A549 (cell line): ENCODE data around the gene DCAF8.

ENCODE experiments used
- CTCF ChIP-seq: fragments of >200 bp; sonication (Bioruptor Twin); formaldehyde crosslinking; IDR thresholded peaks from 3 replicates; pipeline ENCODE4 v1.5.1; 2016
- MAX ChIP-seq: IDR thresholded peaks from 2 replicates; pipeline ENCODE4 v1.6.1; 2012
- POLR2A ChIP-seq: IDR thresholded peaks from 2 replicates; pipeline ENCODE4 v1.6.1; 2012; ENCODE audit warnings: mild to moderate bottlenecking, low read length
- RAD21 ChIP-seq, 2 experiments: fragments of >200 bp in 1 of 2; sonication (Bioruptor Twin) in 1 of 2; formaldehyde crosslinking in 1 of 2; IDR thresholded peaks in 1 of 2; conservative IDR thresholded peaks in 1 of 2; 2 replicates in 1 of 2; 3 replicates in 1 of 2; pipeline ENCODE4 v1.6.1; 2012 to 2018; ENCODE audit warnings: inconsistent platforms in 1 of 2
- RFX5 ChIP-seq: fragments of 450-650 bp; IDR thresholded peaks from 2 replicates; pipeline ENCODE4 v1.7.1; 2014; ENCODE audit warnings: antibody characterized with exemption, mild to moderate bottlenecking, moderate library complexity
- RNF2 ChIP-seq: fragments of 200-600 bp; sonication (generic); IDR thresholded peaks from 2 replicates; pipeline ENCODE4 v1.6.1; 2016; ENCODE audit warnings: low read depth, mild to moderate bottlenecking, antibody characterized with exemption, moderate library complexity, borderline replicate concordance
- SMC3 ChIP-seq: fragments of >200 bp; sonication (Bioruptor Twin); formaldehyde crosslinking; IDR thresholded peaks from 3 replicates; pipeline ENCODE4 v1.6.1; 2018; ENCODE audit warnings: inconsistent platforms
- SREBF2 ChIP-seq: fragments of 450-650 bp; IDR thresholded peaks from 2 replicates; pipeline ENCODE4 v1.6.1; 2014; ENCODE audit warnings: mild to moderate bottlenecking, moderate library complexity

- TF ChIP-seq MAX, result no peak
- no peak for TF ChIP-seq CTCF
- TF ChIP-seq RFX5, result no peak
- no peak for TF ChIP-seq SREBF2
- no peak for TF ChIP-seq RAD21 (conservative IDR thresholded peaks at IDR 0.05 in 1 of 2, IDR thresholded peaks at IDR 0.05 in 1 of 2)
- no peak for TF ChIP-seq SMC3
- TF ChIP-seq POLR2A, result no peak
- TF ChIP-seq RNF2, result no peak
Measured at GRCh38 chr1:160167580-160167979, 94.8 kb downstream of the DCAF8 start.
